Adrenal gland (tissue), 12 donors: ENCODE results near the gene MYCBP2. TPM values are rescaled to one million over a fixed set of nuclear protein-coding genes. Genes with fewer than 3 reads are reported as not detected.

Experiments
- DNase-seq, 7 donors: peaks; one replicate each; pipeline ENCODE4 v3.0.0-alpha.2; 2019 to 2020
- H3K27ac ChIP-seq, 5 donors: fragments of 200-600 bp; sonication (generic) in 4 of 5; 1 replicate in 3 of 5; 2 replicates in 2 of 5; pipeline versions ENCODE4 v1.5.1 to v1.8.0; 2016 to 2020; ENCODE audit warnings: mild to moderate bottlenecking in 1 of 5
- H3K27me3 ChIP-seq: fragments of 200-600 bp; 2 replicates; pipeline ENCODE4 v1.8.0; 2021
- H3K36me3 ChIP-seq, 2 donors: fragments of 200-600 bp; replicated peaks in 1 of 2; 1 replicate in 1 of 2; 2 replicates in 1 of 2; pipeline versions ENCODE4 v1.5.1 to v1.8.0; 2018 to 2022
- H3K4me1 ChIP-seq, 2 donors: fragments of 200-600 bp; replicated peaks in 1 of 2; 1 replicate in 1 of 2; 2 replicates in 1 of 2; pipeline versions ENCODE4 v1.5.1 to v1.8.0; 2018 to 2021
- H3K4me3 ChIP-seq, 4 donors: fragments of 200-600 bp; sonication (generic) in 3 of 4; one replicate each; pipeline ENCODE4 v1.5.1; 2016 to 2018
- H3K9me3 ChIP-seq, 3 donors: fragments of 200-600 bp; sonication (generic) in 1 of 3; replicated peaks in 1 of 3; 1 replicate in 2 of 3; 2 replicates in 1 of 3; pipeline versions ENCODE4 v1.5.1 to v1.8.0; 2016 to 2021
- POLR2A ChIP-seq, 2 donors: fragments of 450-650 bp; IDR thresholded peaks; one replicate each; pipeline ENCODE4 v1.6.1; 2017; ENCODE audit warnings: antibody characterized with exemption in 2 of 2, mild to moderate bottlenecking in 2 of 2, moderate library complexity in 1 of 2
- WGBS, 4 donors: extraction: QIAGEN DNeasy Blood & Tissue Kit in 2 of 4; methylation state at CpG; one replicate each; pipeline versions ENCODE4 v1.1.5 to v1.1.7; 2013 to 2017; 5-methylcytosine and 5-hydroxymethylcytosine counted together
- intact Hi-C, 2 donors: fragments of 100-400 bp; cut with DNase I; formaldehyde crosslinking; loops; one replicate each; pipeline versions ENCODE4 v1.14.1 to v1.15.0; 2022 to 2023
- polyA plus RNA-seq, 3 donors: library from polyadenylated mRNA; stranded (reverse); fragments of 200-250 nt in 2 of 3; fragments of 350-450 nt in 1 of 3; fragmentation: Illumina TruSeq in 1 of 3; extraction: RNeasy Lipid Tissue Mini Kit (QIAGEN cat#74804) in 1 of 3; gene quantifications; one replicate each; pipeline ENCODE4 v1.2.3, GENCODE V29; 2013 to 2014
- total RNA-seq, 9 donors: library from RNA; depleted of rRNA in 4 of 9; stranded (reverse); fragments of >200 nt in 4 of 9; fragments of 120-200 nt in 1 of 9; fragmentation: NEBNext Ultra II Directional in 1 of 9; extraction: Animal tissue kit (Norgen Biotek cat#: 25700) in 1 of 9; gene quantifications; one replicate each; pipeline versions ENCODE4 v1.1.0 to v1.2.4, GENCODE V29; 2013 to 2023
- TF ChIP-seq, protein P1 (sequence below), 6 experiments: fragments of 450-650 bp in 4 of 6; fragments of 200-600 bp in 2 of 6; sonication (generic) in 1 of 6; IDR thresholded peaks; 1 replicate in 5 of 6; 2 replicates in 1 of 6; pipeline versions ENCODE4 v1.5.1 to v1.8.0; 2016 to 2021; ENCODE audit warnings: antibody characterized with exemption in 6 of 6, mild to moderate bottlenecking in 2 of 6, moderate library complexity in 1 of 6
- donor health status: healthy with polysubstance abuse.
- donor health status: Bipolar disorder and iron deficiency.
- donor health status: DM: yes; HTN: yes; CAD: no.
- donor health status: DM: no; HTN: no; CAD: no.
- donor health status: DM: no; HTN: no; CAD: no.
- donor health status: DM: yes; HTN: yes; CAD: no.

The MYCBP2 gene
- total and polyA plus RNA-seq, 12 donors = 28.7 to 126 (median 68.8) TPM

DNA sequence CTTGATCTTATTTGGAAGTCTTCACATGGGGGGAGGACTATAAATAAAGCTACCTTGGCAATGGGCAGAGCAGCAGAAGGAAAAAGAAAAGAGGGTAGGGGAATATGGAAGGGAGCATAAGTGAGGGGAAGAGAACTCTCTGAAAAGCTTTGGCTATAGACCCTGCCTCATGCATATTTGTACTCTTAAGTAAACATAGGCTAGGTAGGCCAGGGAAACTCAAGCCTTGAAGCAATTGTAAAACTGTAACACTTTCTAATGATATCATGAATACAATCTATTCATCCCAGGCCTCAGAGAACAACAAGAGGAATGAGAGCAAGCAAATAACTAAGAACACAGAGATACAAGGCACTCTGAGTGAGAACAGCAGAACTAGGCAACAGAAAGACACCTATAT lies 20.4 kb downstream of the MYCBP2 start:
- peaks cover 0 to 7% (median 6%) of the 10 kb centered on the region in 3 donors for H3K9me3 ChIP-seq
- H3K4me3 ChIP-seq = no peak overlapping the region
- no peaks in the 10 kb centered on the region for H3K36me3 ChIP-seq
- H3K27me3 ChIP-seq = no peaks in the 10 kb centered on the region
- TF ChIP-seq, protein P1, sequence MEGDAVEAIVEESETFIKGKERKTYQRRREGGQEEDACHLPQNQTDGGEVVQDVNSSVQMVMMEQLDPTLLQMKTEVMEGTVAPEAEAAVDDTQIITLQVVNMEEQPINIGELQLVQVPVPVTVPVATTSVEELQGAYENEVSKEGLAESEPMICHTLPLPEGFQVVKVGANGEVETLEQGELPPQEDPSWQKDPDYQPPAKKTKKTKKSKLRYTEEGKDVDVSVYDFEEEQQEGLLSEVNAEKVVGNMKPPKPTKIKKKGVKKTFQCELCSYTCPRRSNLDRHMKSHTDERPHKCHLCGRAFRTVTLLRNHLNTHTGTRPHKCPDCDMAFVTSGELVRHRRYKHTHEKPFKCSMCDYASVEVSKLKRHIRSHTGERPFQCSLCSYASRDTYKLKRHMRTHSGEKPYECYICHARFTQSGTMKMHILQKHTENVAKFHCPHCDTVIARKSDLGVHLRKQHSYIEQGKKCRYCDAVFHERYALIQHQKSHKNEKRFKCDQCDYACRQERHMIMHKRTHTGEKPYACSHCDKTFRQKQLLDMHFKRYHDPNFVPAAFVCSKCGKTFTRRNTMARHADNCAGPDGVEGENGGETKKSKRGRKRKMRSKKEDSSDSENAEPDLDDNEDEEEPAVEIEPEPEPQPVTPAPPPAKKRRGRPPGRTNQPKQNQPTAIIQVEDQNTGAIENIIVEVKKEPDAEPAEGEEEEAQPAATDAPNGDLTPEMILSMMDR (IDR thresholded peaks at IDR 0.05) = no peak
- no peak for TF ChIP-seq POLR2A (IDR thresholded peaks at IDR 0.05)
- intact Hi-C loops = no loop called here
- no peak for DNase-seq
- peaks cover 16 to 60% of the 10 kb centered on the region in 2 donors for H3K4me1 ChIP-seq
- H3K27ac ChIP-seq = peak overlapping the region in 1 of 5 donors; percentile 7

DNA sequence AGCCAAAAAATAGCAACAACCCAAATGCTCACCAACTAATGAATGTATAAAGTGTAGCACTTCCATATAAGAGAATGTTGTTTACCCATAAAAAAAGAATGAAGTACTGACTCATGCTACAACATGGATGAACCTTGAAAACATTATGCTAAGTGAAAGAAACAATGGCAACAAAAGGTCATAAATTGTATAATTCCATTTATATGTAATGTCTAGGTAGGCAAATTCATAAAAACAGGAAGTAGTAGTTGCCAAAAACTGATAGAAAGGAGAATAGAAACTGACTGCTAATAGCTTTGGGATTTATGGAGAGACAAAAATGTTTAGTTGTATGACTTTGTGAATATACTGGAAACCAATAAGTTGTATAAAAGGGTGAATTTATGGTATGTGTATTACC lies 21.6 kb downstream of the MYCBP2 start:
- Histone ChIP-seq H3K4me3 (no peak overlapping the region), H3K27ac (peak overlapping the region in 1 of 5 donors; percentile 6), H3K36me3 (no peaks in the 10 kb centered on the region), H3K27me3 (no peaks in the 10 kb centered on the region), H3K9me3 (peaks cover 0 to 7% (median 6%) of the 10 kb centered on the region in 3 donors), H3K4me1 (peaks cover 13 to 57% of the 10 kb centered on the region in 2 donors)
- TF ChIP-seq, protein P1 (IDR thresholded peaks at IDR 0.05) = no peak
- TF ChIP-seq POLR2A (IDR thresholded peaks at IDR 0.05) = no peak
- DNase-seq = no peak
- intact Hi-C loops = no loop called here

DNA sequence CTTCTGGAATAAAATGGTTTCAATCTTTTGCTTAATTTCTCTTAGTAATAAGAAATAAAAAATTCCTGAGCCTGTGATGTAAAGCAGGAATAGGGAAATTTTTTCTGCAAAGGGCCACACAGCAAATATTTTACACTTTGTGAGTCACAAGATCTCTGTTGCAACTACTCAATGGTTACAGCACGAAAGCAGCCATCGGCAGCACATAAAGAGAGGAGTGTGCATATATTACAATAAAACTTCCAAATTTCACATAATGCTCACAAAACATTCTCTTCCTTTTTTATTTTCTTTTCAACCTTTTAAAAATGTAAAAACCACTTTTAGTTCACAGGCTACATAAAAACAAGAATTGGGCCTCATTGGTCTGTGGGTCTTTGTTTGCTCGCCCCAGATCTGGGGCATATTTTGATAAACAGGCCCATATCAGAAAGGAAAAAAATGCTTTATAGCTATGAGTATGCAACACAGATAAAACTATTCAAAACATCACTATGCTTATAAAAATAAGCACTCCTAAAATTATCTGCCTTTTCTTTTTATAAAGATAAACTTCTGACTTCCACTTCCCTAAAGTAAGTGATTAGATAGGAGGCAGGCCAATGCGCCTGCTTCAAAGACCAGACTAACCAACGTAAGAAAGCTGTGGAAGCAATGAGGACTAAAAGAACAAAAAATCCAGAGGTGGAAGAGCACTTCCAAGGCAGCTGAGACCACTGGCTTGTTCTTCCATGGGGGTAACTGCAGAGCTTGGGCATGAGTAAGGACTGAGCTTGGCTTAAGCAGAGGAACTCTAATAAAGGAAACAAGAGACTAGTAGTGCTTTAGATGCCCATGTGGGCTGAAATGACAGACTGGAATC lies 26.5 kb downstream of the MYCBP2 start:
- DNase-seq = peak in 1 of 7 donors; percentile 24
- 14 to 24% (median 17%) methylated on average over 5 of the region's 5 CpGs for WGBS, 4 donors
- peaks cover 21 to 52% of the 10 kb centered on the region in 2 donors for H3K4me1 ChIP-seq
- H3K4me3 ChIP-seq = peak overlapping the region in 1 of 4 donors; percentile 14
- no peak for TF ChIP-seq POLR2A (IDR thresholded peaks at IDR 0.05)
- TF ChIP-seq, protein P1 (IDR thresholded peaks at IDR 0.05) = no peak
- peaks cover 0 to 7% (median 6%) of the 10 kb centered on the region in 3 donors for H3K9me3 ChIP-seq
- H3K27me3 ChIP-seq = no peaks in the 10 kb centered on the region
- H3K27ac ChIP-seq = peak overlapping the region in 4 of 5 donors; percentile 38 to 61 (median 57)
- intact Hi-C loops = no loop called here
- H3K36me3 ChIP-seq = no peaks in the 10 kb centered on the region

DNA sequence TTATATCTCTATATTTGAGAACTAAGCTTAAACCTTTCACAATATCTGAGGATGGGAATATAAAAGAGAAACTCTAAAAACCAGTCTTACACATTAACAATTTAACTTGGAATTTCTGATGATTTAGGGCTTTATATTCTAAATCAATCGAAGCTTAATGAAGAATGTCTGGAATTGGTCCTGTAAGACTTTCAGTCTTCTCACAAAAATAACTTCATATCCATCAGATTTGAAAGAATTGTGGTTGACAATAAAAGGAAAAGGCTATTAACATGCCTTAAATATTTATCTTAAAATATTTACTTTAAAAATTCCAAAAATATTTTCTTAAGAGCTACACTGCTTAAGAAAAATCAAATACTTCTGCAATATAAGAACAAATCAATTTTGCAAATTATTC lies 27.3 kb downstream of the MYCBP2 start:
- H3K4me1 ChIP-seq = peaks cover 21 to 45% of the 10 kb centered on the region in 2 donors
- H3K27me3 ChIP-seq = no peaks in the 10 kb centered on the region
- TF ChIP-seq POLR2A (IDR thresholded peaks at IDR 0.05) = no peak
- TF ChIP-seq, protein P1 (IDR thresholded peaks at IDR 0.05) = no peak
- intact Hi-C loops = no loop called here
- DNase-seq = no peak
- H3K27ac ChIP-seq = peak overlapping the region in 3 of 5 donors; percentile 8 to 61 (median 38)
- H3K4me3 ChIP-seq = no peak overlapping the region
- WGBS, 4 donors = 58 to 69% (median 64%) methylated on average over 1 of the region's 1 CpG
- no peaks in the 10 kb centered on the region for H3K36me3 ChIP-seq
- peaks cover 0 to 4% (median 0%) of the 10 kb centered on the region in 3 donors for H3K9me3 ChIP-seq
